Activated B cell treated with CpG ODN at 0.5 μM for 24 hours (primary cell): ENCODE data around the gene ABI2. TPM values are rescaled to one million over a fixed set of nuclear protein-coding genes. Genes with fewer than 3 reads are reported as not detected.

Experiments
- ATAC-seq: fragments of 200-7000 bp; cut with Tn5 transposase; one replicate; pipeline ENCODE4 v1.10.0; 2021; ENCODE audit warnings: low read depth, mild to moderate bottlenecking, moderate library complexity
- CTCF ChIA-PET: fragments of 350-600 bp; sonication (Branson Sonifier 250); formaldehyde crosslinking; loops from one replicate; lab custom pipeline; 2021; ENCODE audit warnings: antibody characterized with exemption; lab: Charles Lee
- POLR2A ChIA-PET: fragments of 350-600 bp; sonication (Branson Sonifier 250); formaldehyde crosslinking; loops from one replicate; lab custom pipeline; 2021; ENCODE audit warnings: antibody characterized with exemption; lab: Charles Lee
- DNase-seq: peaks from one replicate; pipeline ENCODE4 v3.0.0; 2022
- H3K27ac Mint-ChIP-seq: one replicate; pipeline ENCODE4 v1.8.0; 2020; ENCODE audit warnings: mixed read lengths
- H3K27me3 Mint-ChIP-seq: one replicate; pipeline ENCODE4 v1.8.0; 2021; ENCODE audit warnings: mixed read lengths
- H3K36me3 Mint-ChIP-seq: one replicate; pipeline ENCODE4 v1.8.0; 2021; ENCODE audit warnings: low read depth, mixed read lengths
- H3K4me1 Mint-ChIP-seq: one replicate; pipeline ENCODE4 v1.8.0; 2021; ENCODE audit warnings: mixed read lengths
- H3K4me3 Mint-ChIP-seq: one replicate; pipeline ENCODE4 v1.8.0; 2020; ENCODE audit warnings: mild to moderate bottlenecking, mixed read lengths
- H3K9me3 Mint-ChIP-seq: one replicate; pipeline ENCODE4 v1.8.0; 2020; ENCODE audit warnings: mixed read lengths
- CTCF ChIP-seq: fragments of 200-600 bp; IDR thresholded peaks from one replicate; pipeline ENCODE4 v1.8.0; 2022; ENCODE audit warnings: antibody characterized with exemption, mild to moderate bottlenecking
- intact Hi-C: fragments of 100-400 bp; cut with micrococcal nuclease; formaldehyde crosslinking; loops from one replicate; pipeline ENCODE4 v1.15.1; 2024
- total RNA-seq: library from RNA; stranded (reverse); gene quantifications from 2 replicates; pipeline ENCODE4 v1.2.3, GENCODE V29; 2022

Gene ABI2
- total RNA-seq, 1 donor from 2014 or later, result 17.3 TPM

- no peak for ATAC-seq
- H3K27me3 Mint-ChIP-seq, result peaks cover 1% of the 10 kb centered on the region
- ChIA-PET CTCF (no interaction called here), POLR2A (no interaction called here)
- intact Hi-C loops, result no loop called here
- no peak for TF ChIP-seq CTCF
- no peaks in the 10 kb centered on the region for H3K4me1 Mint-ChIP-seq
- H3K27ac Mint-ChIP-seq, result no peak overlapping the region
- no peaks in the 10 kb centered on the region for H3K36me3 Mint-ChIP-seq
- no peak for DNase-seq
- no peaks in the 10 kb centered on the region for H3K9me3 Mint-ChIP-seq
- no peak overlapping the region for H3K4me3 Mint-ChIP-seq
These were observed 142.2 kb downstream of the ABI2 start for GRCh38 chr2:203470371-203470770.

GRCh38 chr2:203471323-203471722 is 143.1 kb downstream of the ABI2 start:
- no peak for ATAC-seq
- Mint-ChIP-seq H3K4me1 (no peaks in the 10 kb centered on the region), H3K27ac (no peak overlapping the region), H3K9me3 (no peaks in the 10 kb centered on the region), H3K36me3 (no peaks in the 10 kb centered on the region), H3K4me3 (no peak overlapping the region), H3K27me3 (peaks cover 1% of the 10 kb centered on the region)
- POLR2A ChIA-PET, result no interaction called here
- no peak for TF ChIP-seq CTCF
- no peak for DNase-seq
- intact Hi-C loops, result no loop called here
- CTCF ChIA-PET, result no interaction called here

- POLR2A ChIA-PET, result interaction anchor here (0.6 kb wide), 1 partner anchor 25 kb away, joined by 3 read pairs; no protein-coding TSS in a partner anchor
- no peak for TF ChIP-seq CTCF
- Mint-ChIP-seq H3K27me3 (peaks cover 1% of the 10 kb centered on the region), H3K4me3 (no peak overlapping the region), H3K36me3 (no peaks in the 10 kb centered on the region), H3K4me1 (no peaks in the 10 kb centered on the region), H3K9me3 (no peaks in the 10 kb centered on the region), H3K27ac (no peak overlapping the region)
- no peak for DNase-seq
- CTCF ChIA-PET, result no interaction called here
- intact Hi-C loops, result no loop called here
- no peak for ATAC-seq
These were observed 148.7 kb downstream of the ABI2 start for GRCh38 chr2:203476881-203477280.

- Mint-ChIP-seq H3K36me3 (no peaks in the 10 kb centered on the region), H3K27me3 (peaks cover 1% of the 10 kb centered on the region), H3K9me3 (no peaks in the 10 kb centered on the region), H3K4me1 (no peaks in the 10 kb centered on the region), H3K27ac (no peak overlapping the region), H3K4me3 (no peak overlapping the region)
- ChIA-PET POLR2A (no interaction called here), CTCF (no interaction called here)
- DNase-seq (no peak), ATAC-seq (no peak)
- no peak for TF ChIP-seq CTCF
- intact Hi-C loops, result loop anchor here (10.0 kb wide), 1 partner anchor 574 kb away; no protein-coding TSS in a partner anchor
These were observed 152.4 kb downstream of the ABI2 start for GRCh38 chr2:203480623-203481022.

- Mint-ChIP-seq H3K36me3 (no peaks in the 10 kb centered on the region), H3K27ac (no peak overlapping the region), H3K4me1 (no peaks in the 10 kb centered on the region), H3K9me3 (no peaks in the 10 kb centered on the region), H3K27me3 (peaks cover 1% of the 10 kb centered on the region), H3K4me3 (no peak overlapping the region)
- TF ChIP-seq CTCF, result no peak
- DNase-seq (no peak), ATAC-seq (no peak)
- intact Hi-C loops, result loop anchor here (1.0 to 10.0 kb wide), 4 partner anchors 298 to 570 kb away; no protein-coding TSS in a partner anchor
- CTCF ChIA-PET, result interaction anchor here (1.7 kb wide), 1 partner anchor 425 kb away, joined by 4 read pairs; no protein-coding TSS in a partner anchor
- POLR2A ChIA-PET, result no interaction called here
These were observed 156.3 kb downstream of the ABI2 start for GRCh38 chr2:203484266-203485112.
